Stimulated activated CD8-positive, alpha-beta memory T cell treated with anti-CD3 and anti-CD28 coated beads, Interleukin-12 subunit alpha, Interleukin-12 subunit beta, amount 100 ng/mL, for 1 hour (primary cell): ENCODE results near the gene BID.
"Not testable (repeated sequence)": the region's sequence is repeated elsewhere in the genome, so short reads cannot be mapped to it uniquely, and the experiment has no call there.

ENCODE experiments used
- DNase-seq: peaks from one replicate; pipeline ENCODE4 v3.0.0-alpha.2; 2020; ENCODE audit warnings: low read depth

Gene BID

DNA sequence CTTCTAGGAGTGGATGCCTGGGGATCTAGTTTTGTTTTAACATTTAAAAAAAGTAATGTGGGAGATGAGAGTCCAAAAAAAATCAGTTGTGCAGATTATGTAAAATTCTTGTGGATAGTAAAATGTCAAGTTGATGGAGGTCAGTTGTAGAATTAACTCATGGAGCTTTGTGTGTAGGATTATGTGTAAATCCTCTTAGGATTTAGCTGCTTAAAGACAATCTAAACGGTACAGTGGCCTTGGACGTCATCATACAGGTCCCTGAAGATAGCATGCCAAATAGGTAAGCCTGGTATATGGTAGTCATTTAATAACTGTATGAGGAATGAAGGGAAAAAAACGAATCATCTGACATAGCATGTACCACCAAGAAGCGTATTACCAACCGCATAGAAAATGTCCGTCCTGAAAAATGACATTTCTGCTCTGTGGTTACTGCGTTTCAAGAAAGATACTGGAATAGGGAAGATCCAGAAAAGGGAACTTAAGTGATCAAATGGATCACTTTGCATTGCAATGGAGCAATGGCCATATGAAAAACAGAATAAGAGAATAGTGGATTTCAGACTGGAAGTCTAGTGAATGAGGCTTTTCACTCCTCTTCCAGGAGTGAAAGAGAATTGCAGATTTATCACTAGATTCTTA is 74.5 kb downstream of the BID start:
- no peak for DNase-seq

DNA sequence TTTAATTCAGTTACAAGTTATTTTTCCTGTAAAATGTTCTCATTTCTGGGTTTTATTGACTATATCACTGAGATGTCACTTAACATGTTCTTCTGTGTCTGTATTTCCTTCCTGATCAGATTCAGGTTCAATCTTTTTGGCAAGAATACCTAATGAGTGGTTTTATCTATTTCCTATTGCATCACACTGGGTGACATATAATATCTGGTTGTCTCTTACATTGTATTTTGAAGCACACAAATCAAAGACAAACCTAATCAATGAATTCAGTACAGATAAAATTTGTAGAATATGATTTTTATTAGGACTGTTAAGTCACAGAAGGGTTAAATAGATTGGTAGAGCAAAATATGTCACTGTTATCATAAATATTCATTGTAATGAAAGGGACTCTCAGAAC is 75.3 kb downstream of the BID start:
- DNase-seq: no peak

DNA sequence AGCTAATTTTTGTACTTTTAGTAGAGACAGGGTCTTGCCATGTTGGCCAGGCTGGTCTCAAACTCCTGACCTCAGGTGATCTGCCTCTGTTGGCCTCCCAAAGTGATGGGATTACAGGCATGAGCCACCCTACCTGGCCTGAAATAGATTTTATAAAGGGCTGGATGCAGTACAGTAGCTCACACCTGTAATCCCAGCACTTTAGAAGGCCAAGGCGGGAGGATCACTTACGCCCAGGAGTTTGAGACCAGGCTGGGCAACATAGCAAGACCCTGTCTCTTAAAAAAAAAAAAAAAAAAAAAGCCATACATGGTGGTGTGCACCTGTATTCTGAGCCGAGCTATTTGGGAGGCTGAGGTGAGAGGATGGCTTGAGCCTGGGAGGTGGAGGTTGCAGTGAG is 76.0 kb downstream of the BID start:
- not testable (repeated sequence) for DNase-seq

DNA sequence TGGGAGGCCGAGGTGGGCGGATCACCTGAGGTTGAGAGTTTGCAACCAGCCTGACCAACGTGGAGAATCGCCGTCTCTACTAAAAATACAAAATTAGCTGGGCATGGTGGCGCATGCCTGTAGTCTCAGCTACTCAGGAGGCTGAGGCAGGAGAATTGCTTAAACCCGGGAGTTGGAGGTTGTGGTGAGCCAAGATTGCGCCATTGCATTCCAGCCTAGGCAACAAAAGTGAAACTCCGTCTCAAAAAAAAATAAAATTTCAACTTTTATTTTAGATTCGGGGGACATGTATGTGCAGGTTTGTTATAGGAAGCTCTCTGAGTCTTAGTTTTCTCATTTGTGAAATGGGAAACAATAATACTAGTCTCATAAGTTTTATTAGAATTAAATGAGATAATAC is 77.1 kb downstream of the BID start:
- DNase-seq: not testable (repeated sequence)

DNA sequence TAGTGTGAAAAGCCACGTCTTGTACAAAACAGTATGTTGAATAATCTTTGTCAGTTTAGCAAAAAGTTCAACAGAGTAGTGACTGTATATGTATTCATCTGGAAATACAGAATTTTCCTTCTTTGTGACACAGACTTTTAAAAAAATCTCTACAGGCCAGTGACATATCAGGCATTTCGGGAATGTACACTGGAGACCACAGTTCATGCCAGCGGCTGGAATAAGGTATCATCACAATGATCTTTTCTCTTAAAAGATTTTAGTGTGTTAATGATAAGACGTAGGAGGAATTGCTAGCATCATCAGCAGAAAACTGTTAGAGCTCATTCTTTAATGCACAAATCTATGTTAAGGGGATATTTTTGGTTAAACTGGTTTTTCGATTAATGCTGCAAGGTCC is 78.3 kb downstream of the BID start:
- no peak for DNase-seq

DNA sequence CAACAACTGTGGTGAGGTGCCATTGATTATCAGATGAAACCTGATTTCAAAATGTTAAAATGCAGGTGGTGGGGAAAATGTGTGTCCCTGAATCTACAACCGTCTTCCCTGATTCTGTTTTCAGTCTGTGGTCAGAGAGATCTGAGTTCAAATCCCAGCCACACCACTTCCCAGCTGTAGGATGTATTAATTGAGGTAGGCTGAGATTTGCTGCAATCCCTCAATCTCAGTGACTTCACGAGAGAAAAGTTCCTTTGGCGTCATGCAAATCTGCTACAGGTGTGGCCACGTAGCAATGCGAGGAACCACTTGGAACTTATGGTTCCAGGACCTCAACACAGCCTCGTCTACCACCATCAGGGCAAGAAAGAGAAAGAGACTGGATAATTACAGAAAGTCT is 79.5 kb downstream of the BID start:
- DNase-seq: no peak

DNA sequence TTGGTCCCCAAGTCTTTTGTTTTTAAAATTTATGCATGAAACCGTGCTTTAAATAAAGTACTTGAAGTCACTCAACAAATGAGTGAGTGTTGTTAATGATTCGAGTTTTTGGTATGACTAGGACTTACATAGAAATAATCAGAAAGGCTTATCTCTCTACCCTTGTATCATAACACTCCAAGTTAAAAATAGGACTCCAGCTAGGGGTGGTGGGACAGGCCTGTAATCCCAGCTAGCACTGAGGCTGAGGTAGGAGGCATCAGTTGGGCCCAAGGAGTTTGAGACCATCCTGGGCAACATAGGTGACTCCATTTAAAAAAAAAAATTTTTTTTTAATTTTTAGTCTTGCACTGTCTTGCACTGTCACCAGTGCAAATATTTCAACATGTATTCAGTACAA is 80.1 kb downstream of the BID start:
- no peak for DNase-seq

DNA sequence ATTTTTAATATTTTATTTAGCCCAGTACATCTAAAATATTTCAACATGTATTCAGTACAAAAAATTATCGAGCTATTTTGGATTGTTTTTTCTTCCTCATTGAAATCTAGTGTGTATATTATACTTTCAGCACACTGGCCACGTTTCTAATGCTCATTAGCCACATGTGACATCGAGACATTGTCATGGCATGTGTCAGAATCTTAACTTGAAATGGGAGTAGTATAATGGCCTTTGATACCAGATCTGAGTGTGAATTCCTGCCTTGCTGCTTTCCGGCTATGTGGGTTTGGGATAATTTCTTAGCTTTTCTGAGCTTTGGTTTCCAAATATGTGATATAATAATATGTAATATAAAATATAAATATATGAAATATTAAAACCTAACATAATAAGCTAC is 81.4 kb downstream of the BID start:
- DNase-seq: no peak

DNA sequence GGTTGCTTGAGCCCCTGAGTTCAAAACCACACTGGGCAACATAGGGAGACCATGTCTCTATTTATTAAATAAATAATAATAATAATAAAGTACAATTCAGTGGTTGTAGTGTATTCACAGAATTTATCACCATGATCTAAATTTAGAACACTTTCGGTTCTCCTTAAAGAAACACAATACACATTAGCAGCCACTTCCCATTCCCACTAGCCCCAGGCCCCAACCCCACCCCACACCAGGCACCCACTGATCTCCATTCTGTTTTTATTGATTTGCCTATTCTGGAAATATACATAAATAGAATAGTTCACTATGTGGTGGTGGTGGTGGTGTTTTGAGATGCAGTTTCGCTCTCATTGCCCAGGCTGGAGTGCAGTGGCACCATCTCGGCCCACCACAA is 90.0 kb downstream of the BID start:
- DNase-seq: no peak
